ENCODE results near the gene CNNM2.
"Not testable (repeated sequence)": the region's sequence is repeated elsewhere in the genome, so short reads cannot be mapped to it uniquely, and the experiment has no call there.

Gene CNNM2

GRCh38 chr10:103067099-103067477 lies 149.0 kb downstream of the CNNM2 start:
- not testable (repeated sequence) for H3K9me3 ChIP-seq (ENCODE audit: insufficient read depth, low read depth, low read length); H3K27ac ChIP-seq (ENCODE audit: low read length); H3K4me3 ChIP-seq (ENCODE audit: low read length); H3K36me3 ChIP-seq (ENCODE audit: insufficient read depth, low read depth, low read length); H3K4me1 ChIP-seq (ENCODE audit: insufficient read depth, low read length); H3K9ac ChIP-seq (ENCODE audit: low read depth, low read length); H3K27me3 ChIP-seq (ENCODE audit: insufficient read depth, low read length)

GRCh38 chr10:103067484-103067883 lies 149.4 kb downstream of the CNNM2 start:
- Histone ChIP-seq H3K27ac (ENCODE audit: low read length) (no peak overlapping the region), H3K36me3 (ENCODE audit: insufficient read depth, low read depth, low read length) (no peaks in the 10 kb centered on the region), H3K9ac (ENCODE audit: low read depth, low read length) (no peak overlapping the region), H3K9me3 (ENCODE audit: insufficient read depth, low read depth, low read length) (no peaks in the 10 kb centered on the region), H3K4me3 (ENCODE audit: low read length) (no peak overlapping the region), H3K4me1 (ENCODE audit: insufficient read depth, low read length) (no peaks in the 10 kb centered on the region; the same call in 1 of the 2 replicates), H3K27me3 (ENCODE audit: insufficient read depth, low read length) (no peaks in the 10 kb centered on the region)

- H3K36me3 ChIP-seq (ENCODE audit: insufficient read depth, low read depth, low read length) = no peaks in the 10 kb centered on the region
- H3K4me1 ChIP-seq (ENCODE audit: insufficient read depth, low read length) = no peaks in the 10 kb centered on the region; the same call in 1 of the 2 replicates
- H3K9ac ChIP-seq (ENCODE audit: low read depth, low read length) = no peak overlapping the region
- H3K27ac ChIP-seq (ENCODE audit: low read length) = no peak overlapping the region
- no peak overlapping the region for H3K4me3 ChIP-seq (ENCODE audit: low read length)
- H3K9me3 ChIP-seq (ENCODE audit: insufficient read depth, low read depth, low read length) = no peaks in the 10 kb centered on the region
- no peaks in the 10 kb centered on the region for H3K27me3 ChIP-seq (ENCODE audit: insufficient read depth, low read length)
Observed at GRCh38 chr10:103067956-103068355, 149.9 kb downstream of the CNNM2 start.

GRCh38 chr10:103069453-103070331 lies 151.6 kb downstream of the CNNM2 start:
- Histone ChIP-seq H3K4me3 (ENCODE audit: low read length) (no peak overlapping the region), H3K9me3 (ENCODE audit: insufficient read depth, low read depth, low read length) (no peaks in the 10 kb centered on the region), H3K9ac (ENCODE audit: low read depth, low read length) (no peak overlapping the region), H3K27ac (ENCODE audit: low read length) (no peak overlapping the region), H3K27me3 (ENCODE audit: insufficient read depth, low read length) (no peaks in the 10 kb centered on the region), H3K4me1 (ENCODE audit: insufficient read depth, low read length) (no peaks in the 10 kb centered on the region), H3K36me3 (ENCODE audit: insufficient read depth, low read depth, low read length) (no peaks in the 10 kb centered on the region)

GRCh38 chr10:103072276-103072675 lies 154.2 kb downstream of the CNNM2 start:
- Histone ChIP-seq H3K27ac (ENCODE audit: low read length) (no peak overlapping the region), H3K4me3 (ENCODE audit: low read length) (no peak overlapping the region), H3K9ac (ENCODE audit: low read depth, low read length) (no peak overlapping the region), H3K9me3 (ENCODE audit: insufficient read depth, low read depth, low read length) (no peaks in the 10 kb centered on the region), H3K4me1 (ENCODE audit: insufficient read depth, low read length) (no peaks in the 10 kb centered on the region), H3K27me3 (ENCODE audit: insufficient read depth, low read length) (no peaks in the 10 kb centered on the region), H3K36me3 (ENCODE audit: insufficient read depth, low read depth, low read length) (peaks cover 6% of the 10 kb centered on the region)

GRCh38 chr10:103072891-103073290 lies 154.8 kb downstream of the CNNM2 start:
- Histone ChIP-seq H3K9ac (ENCODE audit: low read depth, low read length) (no peak overlapping the region), H3K4me1 (ENCODE audit: insufficient read depth, low read length) (no peaks in the 10 kb centered on the region), H3K27ac (ENCODE audit: low read length) (no peak overlapping the region), H3K27me3 (ENCODE audit: insufficient read depth, low read length) (no peaks in the 10 kb centered on the region), H3K4me3 (ENCODE audit: low read length) (no peak overlapping the region), H3K36me3 (ENCODE audit: insufficient read depth, low read depth, low read length) (peaks cover 13% of the 10 kb centered on the region), H3K9me3 (ENCODE audit: insufficient read depth, low read depth, low read length) (no peaks in the 10 kb centered on the region)

GRCh38 chr10:103077020-103077419 lies 158.9 kb downstream of the CNNM2 start:
- H3K27me3 ChIP-seq (ENCODE audit: insufficient read depth, low read length) = no peaks in the 10 kb centered on the region
- no peak overlapping the region for H3K27ac ChIP-seq (ENCODE audit: low read length)
- peaks cover 14% of the 10 kb centered on the region for H3K36me3 ChIP-seq (ENCODE audit: insufficient read depth, low read depth, low read length)
- no peak overlapping the region for H3K9ac ChIP-seq (ENCODE audit: low read depth, low read length)
- no peaks in the 10 kb centered on the region for H3K4me1 ChIP-seq (ENCODE audit: insufficient read depth, low read length)
- H3K9me3 ChIP-seq (ENCODE audit: insufficient read depth, low read depth, low read length) = no peaks in the 10 kb centered on the region
- H3K4me3 ChIP-seq (ENCODE audit: low read length) = no peak overlapping the region

- no peaks in the 10 kb centered on the region for H3K27me3 ChIP-seq (ENCODE audit: insufficient read depth, low read length)
- H3K9me3 ChIP-seq (ENCODE audit: insufficient read depth, low read depth, low read length) = no peaks in the 10 kb centered on the region
- no peak overlapping the region for H3K4me3 ChIP-seq (ENCODE audit: low read length)
- no peaks in the 10 kb centered on the region for H3K4me1 ChIP-seq (ENCODE audit: insufficient read depth, low read length)
- peaks cover 14% of the 10 kb centered on the region for H3K36me3 ChIP-seq (ENCODE audit: insufficient read depth, low read depth, low read length)
- H3K27ac ChIP-seq (ENCODE audit: low read length) = no peak overlapping the region
- H3K9ac ChIP-seq (ENCODE audit: low read depth, low read length) = no peak overlapping the region
Observed at GRCh38 chr10:103077491-103078308, 159.6 kb downstream of the CNNM2 start.

GRCh38 chr10:103078309-103078615 lies 160.2 kb downstream of the CNNM2 start:
- Histone ChIP-seq H3K4me3 (ENCODE audit: low read length) (no peak overlapping the region), H3K27me3 (ENCODE audit: insufficient read depth, low read length) (no peaks in the 10 kb centered on the region), H3K4me1 (ENCODE audit: insufficient read depth, low read length) (no peaks in the 10 kb centered on the region), H3K27ac (ENCODE audit: low read length) (no peak overlapping the region), H3K9me3 (ENCODE audit: insufficient read depth, low read depth, low read length) (no peaks in the 10 kb centered on the region), H3K9ac (ENCODE audit: low read depth, low read length) (no peak overlapping the region), H3K36me3 (ENCODE audit: insufficient read depth, low read depth, low read length) (peaks cover 14% of the 10 kb centered on the region)

- no peaks in the 10 kb centered on the region for H3K4me1 ChIP-seq (ENCODE audit: insufficient read depth, low read length)
- H3K9me3 ChIP-seq (ENCODE audit: insufficient read depth, low read depth, low read length) = no peaks in the 10 kb centered on the region
- peaks cover 14% of the 10 kb centered on the region for H3K36me3 ChIP-seq (ENCODE audit: insufficient read depth, low read depth, low read length)
- no peak overlapping the region for H3K4me3 ChIP-seq (ENCODE audit: low read length)
- no peak overlapping the region for H3K9ac ChIP-seq (ENCODE audit: low read depth, low read length)
- H3K27ac ChIP-seq (ENCODE audit: low read length) = no peak overlapping the region
- H3K27me3 ChIP-seq (ENCODE audit: insufficient read depth, low read length) = no peaks in the 10 kb centered on the region
Observed at GRCh38 chr10:103078676-103079075, 160.6 kb downstream of the CNNM2 start.

GRCh38 chr10:103079100-103079499 lies 161.0 kb downstream of the CNNM2 start:
- Histone ChIP-seq H3K9me3 (ENCODE audit: insufficient read depth, low read depth, low read length) (no peaks in the 10 kb centered on the region), H3K9ac (ENCODE audit: low read depth, low read length) (no peak overlapping the region), H3K27me3 (ENCODE audit: insufficient read depth, low read length) (no peaks in the 10 kb centered on the region), H3K36me3 (ENCODE audit: insufficient read depth, low read depth, low read length) (peaks cover 14% of the 10 kb centered on the region), H3K4me1 (ENCODE audit: insufficient read depth, low read length) (no peaks in the 10 kb centered on the region), H3K27ac (ENCODE audit: low read length) (no peak overlapping the region), H3K4me3 (ENCODE audit: low read length) (no peak overlapping the region)

- Histone ChIP-seq H3K4me3 (ENCODE audit: low read length) (no peak overlapping the region), H3K9me3 (ENCODE audit: insufficient read depth, low read depth, low read length) (no peaks in the 10 kb centered on the region), H3K27ac (ENCODE audit: low read length) (no peak overlapping the region), H3K27me3 (ENCODE audit: insufficient read depth, low read length) (no peaks in the 10 kb centered on the region), H3K4me1 (ENCODE audit: insufficient read depth, low read length) (no peaks in the 10 kb centered on the region; the same call in 1 of the 2 replicates), H3K9ac (ENCODE audit: low read depth, low read length) (no peak overlapping the region), H3K36me3 (ENCODE audit: insufficient read depth, low read depth, low read length) (peaks cover 16% of the 10 kb centered on the region)
Observed at GRCh38 chr10:103079946-103080345, 161.9 kb downstream of the CNNM2 start.
